ENCODE results near the gene TLE4.

DNA sequence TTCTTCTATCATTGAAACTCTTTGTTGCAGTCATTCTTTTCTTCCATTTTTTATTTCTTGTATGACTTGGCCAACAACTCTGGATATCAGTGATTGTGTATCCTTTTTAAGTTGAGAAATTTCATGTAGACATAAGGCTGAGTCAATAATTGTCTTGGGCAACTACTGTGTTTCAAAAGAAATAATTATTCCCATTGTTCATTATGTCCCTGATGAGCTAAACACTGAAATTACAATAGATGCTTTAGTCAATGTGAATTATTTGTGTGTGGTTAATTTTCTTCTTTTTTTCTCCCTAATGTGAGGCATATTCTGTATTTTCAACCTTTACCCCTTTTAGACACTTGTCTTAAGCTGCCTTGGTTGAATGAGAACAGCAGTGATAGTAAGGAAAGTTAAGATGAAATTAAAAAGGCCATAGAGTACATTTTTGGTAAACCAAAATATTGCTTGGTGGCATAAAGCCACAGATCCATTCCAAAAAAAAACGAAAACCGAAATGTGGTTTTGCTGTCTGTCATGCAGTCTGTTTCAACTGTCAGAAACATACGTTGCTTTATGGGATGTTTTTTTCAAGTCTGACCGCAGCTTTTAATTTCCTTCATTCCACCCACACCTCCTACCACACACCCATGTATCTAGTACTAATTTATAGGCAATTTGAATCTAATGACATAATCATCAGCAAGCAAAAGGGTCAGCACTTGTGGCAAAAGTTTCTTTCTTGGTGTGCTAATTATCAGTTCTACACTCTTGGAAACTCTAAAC is 21.1 kb downstream of the TLE4 start:
- TF ChIP-seq, protein P1, sequence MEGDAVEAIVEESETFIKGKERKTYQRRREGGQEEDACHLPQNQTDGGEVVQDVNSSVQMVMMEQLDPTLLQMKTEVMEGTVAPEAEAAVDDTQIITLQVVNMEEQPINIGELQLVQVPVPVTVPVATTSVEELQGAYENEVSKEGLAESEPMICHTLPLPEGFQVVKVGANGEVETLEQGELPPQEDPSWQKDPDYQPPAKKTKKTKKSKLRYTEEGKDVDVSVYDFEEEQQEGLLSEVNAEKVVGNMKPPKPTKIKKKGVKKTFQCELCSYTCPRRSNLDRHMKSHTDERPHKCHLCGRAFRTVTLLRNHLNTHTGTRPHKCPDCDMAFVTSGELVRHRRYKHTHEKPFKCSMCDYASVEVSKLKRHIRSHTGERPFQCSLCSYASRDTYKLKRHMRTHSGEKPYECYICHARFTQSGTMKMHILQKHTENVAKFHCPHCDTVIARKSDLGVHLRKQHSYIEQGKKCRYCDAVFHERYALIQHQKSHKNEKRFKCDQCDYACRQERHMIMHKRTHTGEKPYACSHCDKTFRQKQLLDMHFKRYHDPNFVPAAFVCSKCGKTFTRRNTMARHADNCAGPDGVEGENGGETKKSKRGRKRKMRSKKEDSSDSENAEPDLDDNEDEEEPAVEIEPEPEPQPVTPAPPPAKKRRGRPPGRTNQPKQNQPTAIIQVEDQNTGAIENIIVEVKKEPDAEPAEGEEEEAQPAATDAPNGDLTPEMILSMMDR (conservative IDR thresholded peaks at IDR 0.05; ENCODE audit: low read depth, low read length) = no peak
- TF ChIP-seq POLR2A (IDR thresholded peaks at IDR 0.05; ENCODE audit: low read depth, low read length) (no peak), CHD1 (IDR thresholded peaks at IDR 0.05; ENCODE audit: low read depth, low read length) (no peak), SMC3 (IDR thresholded peaks at IDR 0.05; ENCODE audit: low read depth, low read length) (no peak), CEBPB (IDR thresholded peaks at IDR 0.05; ENCODE audit: low read depth, low read length) (no peak), FOS (IDR thresholded peaks at IDR 0.05; ENCODE audit: low read depth, low read length) (no peak), RFX5 (IDR thresholded peaks at IDR 0.05; ENCODE audit: low read depth, low read length) (no peak), NFE2L2 (IDR thresholded peaks at IDR 0.05; ENCODE audit: low read depth, low read length) (no peak)

All from IMR-90 (cell line).